OCI-LY3 (cell line): ENCODE measurements around the gene CARM1.

Source experiments
- H2AFZ ChIP-seq: fragments of 200-600, 300-600 bp; shearing (Covaris generic); 2 replicates; pipeline ENCODE4 v1.6.0; 2014; ENCODE audit warnings: antibody characterized with exemption, low read depth, low read length
- H3K27ac ChIP-seq: fragments of 200-600, 300-600 bp; sonication (generic); 2 replicates; pipeline ENCODE4 v1.5.1; 2014; ENCODE audit warnings: mild to moderate bottlenecking, low read length, moderate library complexity, mixed read lengths
- H3K27me3 ChIP-seq: fragments of 200-600, 300-600 bp; sonication (generic); 2 replicates; pipeline ENCODE4 v1.6.1; 2014; ENCODE audit warnings: low read depth, low read length, mixed read lengths
- H3K36me3 ChIP-seq: fragments of 200-600, 300-600 bp; sonication (generic); replicated peaks from 2 replicates; pipeline ENCODE3; 2014; ENCODE audit warnings: low read depth, low read length, mixed read lengths
- H3K4me1 ChIP-seq: fragments of 300-600, 200-600 bp; sonication (generic); 2 replicates; pipeline ENCODE4 v1.6.1; 2014; ENCODE audit warnings: low read length, mixed read lengths
- H3K4me2 ChIP-seq: fragments of 200-600, 300-600 bp; sonication (generic); 2 replicates; pipeline ENCODE4 v1.6.1; 2014; ENCODE audit warnings: low read length, mixed read lengths
- H3K4me3 ChIP-seq: fragments of 300-600, 200-600 bp; sonication (generic); 2 replicates; pipeline ENCODE4 v1.5.1; 2014; ENCODE audit warnings: antibody characterized with exemption, mild to moderate bottlenecking, low read length, moderate library complexity
- H3K79me2 ChIP-seq: fragments of 300-600, 200-600 bp; shearing (Covaris generic); 2 replicates; pipeline ENCODE4 v1.6.1; 2014; ENCODE audit warnings: mild to moderate bottlenecking, low read length, mixed read lengths
- H3K9ac ChIP-seq: fragments of 300-600, 200-600 bp; shearing (Covaris generic); 2 replicates; pipeline ENCODE4 v1.6.0; 2014; ENCODE audit warnings: mild to moderate bottlenecking, low read length, moderate library complexity
- H3K9me3 ChIP-seq: fragments of 200-600, 300-600 bp; shearing (Covaris generic); 2 replicates; pipeline ENCODE4 v1.6.1; 2014; ENCODE audit warnings: low read length, mixed read lengths; ENCODE audit not compliant: insufficient read depth
- H4K20me1 ChIP-seq: fragments of 200-600, 300-600 bp; sonication (generic); 2 replicates; pipeline ENCODE4 v1.6.1; 2016; ENCODE audit warnings: low read length, mixed read lengths; ENCODE audit not compliant: insufficient read depth
- EZH2phosphoT487 ChIP-seq: fragments of 200-600 bp; shearing (Covaris generic); IDR thresholded peaks from 2 replicates; pipeline ENCODE4 v1.6.1; 2018; ENCODE audit warnings: antibody characterized with exemption, mixed run types, low read depth
- TF ChIP-seq, protein P1 (sequence below): fragments of 200-600, 300-600 bp; sonication (generic); IDR thresholded peaks from 2 replicates; pipeline ENCODE4 v1.5.1; 2014; ENCODE audit warnings: antibody characterized with exemption, low read length, low read depth

Gene CARM1

DNA sequence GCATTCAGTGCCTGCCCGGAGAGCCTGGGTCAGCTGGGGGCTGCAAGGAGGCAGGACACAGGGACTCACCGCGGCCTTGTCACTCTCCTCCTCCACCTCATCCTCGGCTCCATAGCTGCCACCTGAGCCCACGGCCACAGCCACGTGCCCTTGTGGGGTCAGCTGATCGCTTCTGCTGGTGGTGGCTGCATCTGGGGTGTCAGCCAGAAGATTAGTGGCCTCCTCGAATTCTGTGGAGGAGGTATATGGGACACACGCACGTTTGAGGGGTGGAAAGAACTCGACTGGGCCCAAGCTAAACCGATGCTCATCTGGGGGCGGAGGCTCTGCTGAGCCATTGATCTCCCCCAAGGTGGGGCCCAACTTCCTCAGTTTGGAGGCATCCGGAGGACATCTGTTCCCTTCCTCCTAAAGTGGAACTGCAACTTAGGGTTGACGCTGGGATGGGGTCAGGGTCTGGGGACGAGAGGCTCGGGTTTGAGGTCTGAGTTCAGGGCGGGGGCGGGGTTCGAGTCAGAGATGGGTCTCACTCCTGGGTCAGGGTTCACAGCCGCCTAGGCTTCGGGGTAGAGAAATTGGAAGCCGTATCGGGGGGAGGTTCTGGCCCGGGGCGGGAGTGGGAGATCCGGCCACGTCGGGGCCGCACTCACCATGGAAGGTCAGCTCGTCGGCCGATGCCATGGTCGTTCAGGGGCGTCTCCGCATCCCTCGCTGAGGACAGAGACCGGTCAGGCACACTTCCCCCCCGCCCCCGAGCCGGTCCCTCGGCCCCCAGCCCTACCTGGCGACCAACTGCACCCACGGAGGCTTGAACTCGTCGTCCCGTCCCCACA is 56.6 kb downstream of the CARM1 start:
- Histone ChIP-seq H3K27me3 (no peaks in the 10 kb centered on the region), H3K4me2 (peak overlapping the region; percentile 83), H3K9me3 (no peaks in the 10 kb centered on the region), H3K27ac (no peak overlapping the region), H2AFZ (peak overlapping the region; percentile 22; the same call in 1 of the 2 replicates), H3K36me3 (peaks cover 18% of the 10 kb centered on the region), H3K79me2 (peaks cover 40% of the 10 kb centered on the region), H3K4me3 (peak overlapping the region; percentile 92), H3K4me1 (peaks cover 15% of the 10 kb centered on the region), H3K9ac (peak overlapping the region; percentile 78), H4K20me1 (0 out of 2 replicates have a peak, but pooled peaks cover 7% of the 10 kb centered on the region)
- TF ChIP-seq, protein P1, sequence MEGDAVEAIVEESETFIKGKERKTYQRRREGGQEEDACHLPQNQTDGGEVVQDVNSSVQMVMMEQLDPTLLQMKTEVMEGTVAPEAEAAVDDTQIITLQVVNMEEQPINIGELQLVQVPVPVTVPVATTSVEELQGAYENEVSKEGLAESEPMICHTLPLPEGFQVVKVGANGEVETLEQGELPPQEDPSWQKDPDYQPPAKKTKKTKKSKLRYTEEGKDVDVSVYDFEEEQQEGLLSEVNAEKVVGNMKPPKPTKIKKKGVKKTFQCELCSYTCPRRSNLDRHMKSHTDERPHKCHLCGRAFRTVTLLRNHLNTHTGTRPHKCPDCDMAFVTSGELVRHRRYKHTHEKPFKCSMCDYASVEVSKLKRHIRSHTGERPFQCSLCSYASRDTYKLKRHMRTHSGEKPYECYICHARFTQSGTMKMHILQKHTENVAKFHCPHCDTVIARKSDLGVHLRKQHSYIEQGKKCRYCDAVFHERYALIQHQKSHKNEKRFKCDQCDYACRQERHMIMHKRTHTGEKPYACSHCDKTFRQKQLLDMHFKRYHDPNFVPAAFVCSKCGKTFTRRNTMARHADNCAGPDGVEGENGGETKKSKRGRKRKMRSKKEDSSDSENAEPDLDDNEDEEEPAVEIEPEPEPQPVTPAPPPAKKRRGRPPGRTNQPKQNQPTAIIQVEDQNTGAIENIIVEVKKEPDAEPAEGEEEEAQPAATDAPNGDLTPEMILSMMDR = no peak
- TF ChIP-seq EZH2phosphoT487 = no peak

DNA sequence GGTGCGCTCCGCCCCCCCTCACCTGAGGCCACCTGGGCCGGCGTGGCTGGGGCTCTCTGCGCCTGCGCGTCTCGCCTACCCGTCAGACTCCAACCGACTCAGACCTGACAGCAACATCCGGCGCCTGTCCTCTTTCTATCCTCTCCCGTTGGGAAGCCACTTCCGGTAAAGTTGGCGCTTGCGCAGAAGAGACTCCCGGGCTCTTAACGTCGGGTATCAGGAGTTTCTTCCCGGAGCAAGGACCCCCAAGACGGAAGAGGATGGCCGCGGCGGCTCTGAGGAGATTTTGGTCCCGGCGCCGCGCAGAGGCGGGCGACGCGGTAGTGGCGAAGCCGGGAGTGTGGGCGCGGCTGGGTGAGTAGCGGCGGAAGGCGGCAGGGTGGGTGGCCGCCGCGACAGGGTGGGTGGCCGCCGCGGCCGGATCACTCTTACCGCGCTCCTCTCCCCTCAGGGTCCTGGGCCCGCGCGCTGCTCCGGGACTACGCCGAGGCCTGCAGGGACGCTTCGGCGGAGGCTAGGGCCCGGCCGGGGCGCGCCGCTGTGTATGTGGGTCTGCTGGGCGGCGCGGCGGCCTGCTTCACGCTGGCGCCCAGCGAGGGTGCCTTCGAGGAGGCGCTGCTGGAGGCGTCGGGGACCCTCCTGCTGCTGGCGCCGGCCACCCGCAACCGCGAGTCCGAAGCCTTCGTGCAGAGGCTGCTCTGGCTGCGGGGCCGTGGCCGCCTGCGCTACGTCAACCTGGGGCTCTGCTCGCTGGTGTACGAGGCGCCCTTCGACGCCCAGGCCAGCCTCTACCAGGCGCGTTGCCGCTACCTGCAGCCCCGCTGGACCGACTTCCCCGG is 57.4 kb downstream of the CARM1 start, which contains the start of the genes TIMM29 and YIPF2:
Gene TIMM29 (plus strand): TSS at position 249 of the 839 bp plus-strand sequence. CDS start 12 bp downstream, at position 261.
Gene YIPF2 (minus strand): TSS at position 77 of the 839 bp plus-strand sequence. CDS start 229 bp downstream, outside the sequence.
- peaks cover 15% of the 10 kb centered on the region for H3K4me1 ChIP-seq
- 0 out of 2 replicates have a peak, but pooled peaks cover 7% of the 10 kb centered on the region for H4K20me1 ChIP-seq
- peaks cover 40% of the 10 kb centered on the region for H3K79me2 ChIP-seq
- peak within 1 kb of the TSS; percentile 92 for H3K4me3 ChIP-seq
- H3K27ac ChIP-seq = peak within 1 kb of the TSS; percentile 27; the same call in 1 of the 2 replicates
- H3K36me3 ChIP-seq = peaks cover 10% of the 10 kb centered on the region
- TF ChIP-seq, protein P1 = no peak
- TF ChIP-seq EZH2phosphoT487 = no peak
- peak within 1 kb of the TSS; percentile 98 for H3K4me2 ChIP-seq
- H3K9ac ChIP-seq = peak within 1 kb of the TSS; percentile 78
- no peaks in the 10 kb centered on the region for H3K27me3 ChIP-seq
- H3K9me3 ChIP-seq = no peaks in the 10 kb centered on the region
- peak within 1 kb of the TSS; percentile 39; the same call in 1 of the 2 replicates for H2AFZ ChIP-seq

DNA sequence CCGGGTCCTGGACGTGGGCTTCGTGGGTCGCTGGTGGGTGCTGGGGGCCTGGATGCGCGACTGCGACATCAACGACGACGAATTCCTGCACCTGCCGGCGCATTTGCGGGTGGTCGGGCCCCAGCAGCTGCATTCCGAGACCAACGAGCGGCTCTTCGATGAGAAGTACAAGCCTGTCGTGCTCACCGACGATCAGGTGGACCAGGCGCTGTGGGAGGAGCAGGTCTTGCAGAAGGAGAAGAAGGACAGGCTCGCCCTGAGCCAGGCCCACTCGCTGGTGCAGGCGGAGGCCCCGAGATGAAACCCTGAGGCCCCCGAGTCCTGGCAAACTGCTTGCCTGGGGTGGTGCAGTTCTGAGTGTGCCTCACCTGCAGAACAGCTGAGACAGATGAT is 58.0 kb downstream of the CARM1 start:
- TF ChIP-seq EZH2phosphoT487 = no peak
- TF ChIP-seq, protein P1 = no peak
- Histone ChIP-seq H3K27me3 (no peaks in the 10 kb centered on the region), H3K27ac (no peak overlapping the region), H2AFZ (no peak overlapping the region), H3K79me2 (peaks cover 40% of the 10 kb centered on the region), H3K9me3 (no peaks in the 10 kb centered on the region), H4K20me1 (0 out of 2 replicates have a peak, but pooled peaks cover 7% of the 10 kb centered on the region), H3K4me3 (peak overlapping the region; percentile 92), H3K36me3 (peaks cover 9% of the 10 kb centered on the region), H3K9ac (peak overlapping the region; percentile 78), H3K4me2 (peak overlapping the region; percentile 98), H3K4me1 (peaks cover 15% of the 10 kb centered on the region)
